Measurements from ENCODE around the gene AGRN. TPM values are rescaled to one million over a fixed set of nuclear protein-coding genes. Genes with fewer than 3 reads are reported as not detected.
"Not testable (repeated sequence)": the region's sequence is repeated elsewhere in the genome, so short reads cannot be mapped to it uniquely, and the experiment has no call there.

The AGRN gene
- polyA plus RNA-seq, 5 donors = 95.1 to 196 (median 121) TPM

DNA sequence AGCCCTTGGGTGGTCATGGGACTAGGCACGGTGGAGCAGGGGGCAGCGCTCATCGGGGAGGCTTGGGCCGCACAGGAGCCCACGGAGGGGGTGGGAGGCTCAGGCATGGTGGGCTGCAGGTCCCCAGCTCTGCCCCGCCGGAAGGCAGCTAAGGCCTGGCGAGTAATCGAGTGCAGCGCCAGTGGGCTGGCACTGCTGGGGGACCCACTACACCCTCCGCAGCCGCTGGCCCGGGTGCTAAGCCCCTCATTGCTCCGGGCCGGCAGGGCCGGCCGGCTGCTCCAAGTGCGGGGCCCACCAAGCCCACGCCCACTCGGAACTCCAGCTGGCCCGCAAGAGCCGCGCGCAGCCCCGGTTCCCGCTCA is 1.6 kb upstream of the AGRN start:
- DNase-seq = not testable (repeated sequence)

DNA sequence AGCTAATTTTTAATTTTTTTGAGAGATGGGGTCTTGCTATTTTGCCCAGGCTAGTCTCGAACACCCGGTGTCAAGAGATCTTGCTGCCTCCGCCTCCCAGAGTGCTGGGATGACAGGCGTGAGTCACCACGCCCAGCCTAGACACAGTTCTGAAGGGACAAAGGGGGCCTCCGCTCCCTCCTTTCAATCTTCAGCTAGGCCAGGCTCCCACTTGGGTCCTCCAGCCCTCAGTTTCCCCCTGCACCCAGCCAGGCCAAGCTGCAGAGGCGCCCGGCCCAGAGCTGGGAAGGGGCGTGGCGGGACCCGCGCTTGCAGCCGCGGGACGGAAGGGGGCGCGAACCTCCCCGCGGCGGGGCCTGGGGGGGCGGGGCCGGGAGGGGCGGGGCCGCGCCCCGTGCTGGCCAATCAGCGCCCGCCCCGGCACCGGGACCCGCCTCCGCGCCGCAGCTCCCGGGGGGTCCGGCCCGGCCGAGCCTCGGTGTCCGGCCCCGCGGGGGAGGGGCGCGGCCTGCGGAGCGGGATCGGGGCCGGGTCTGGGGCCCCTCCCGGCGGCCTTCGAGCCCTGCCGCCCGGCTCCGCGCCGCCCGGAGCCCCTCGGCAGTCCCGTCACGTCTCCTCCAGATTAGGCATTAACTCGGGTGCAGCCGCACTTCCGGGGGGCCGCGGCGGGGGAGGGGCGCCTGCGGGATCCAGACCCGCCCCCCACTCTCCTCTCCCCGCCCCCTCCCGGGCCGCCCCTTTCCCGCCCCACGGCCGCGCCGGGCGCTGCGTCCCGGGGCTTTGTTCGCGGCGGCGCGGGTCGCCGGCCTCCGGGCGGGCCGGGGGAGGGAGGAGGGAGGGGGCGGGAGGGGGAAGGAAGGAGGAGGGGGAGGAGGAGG is 559 bp upstream of the AGRN start:
- DNase-seq = peak; percentile 82 to 83

DNA sequence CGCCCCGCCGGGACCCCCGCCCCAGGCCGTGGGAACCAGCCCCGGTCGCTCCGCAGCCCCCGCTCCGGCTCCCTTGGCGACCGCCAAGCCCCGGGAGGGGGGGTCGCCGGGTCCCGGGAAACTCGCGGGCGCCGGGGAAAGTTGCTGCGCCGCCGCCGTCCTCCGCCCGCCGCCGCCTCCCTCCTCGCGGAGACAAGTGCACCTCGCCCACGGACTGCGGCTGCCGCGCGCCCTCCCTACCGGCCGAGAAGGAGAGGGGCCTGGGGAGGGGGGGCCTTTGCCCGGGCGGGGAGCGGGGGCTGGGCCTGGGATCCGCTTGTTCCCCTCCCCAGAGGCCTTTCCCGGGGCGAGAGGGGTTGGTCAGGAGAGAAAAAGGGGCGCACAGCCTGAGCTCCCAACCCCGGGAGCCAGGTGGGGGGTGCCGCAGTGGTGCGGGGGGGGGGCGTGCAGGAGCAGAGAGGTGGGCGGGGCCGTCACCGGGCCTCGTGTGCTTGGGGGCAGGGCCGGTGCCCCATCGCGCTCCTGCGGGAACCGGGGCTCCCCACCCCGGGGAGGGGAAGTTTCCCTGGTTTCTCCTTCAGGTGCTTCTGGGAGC is 592 bp downstream of the AGRN start:
- DNase-seq = no peak

DNA sequence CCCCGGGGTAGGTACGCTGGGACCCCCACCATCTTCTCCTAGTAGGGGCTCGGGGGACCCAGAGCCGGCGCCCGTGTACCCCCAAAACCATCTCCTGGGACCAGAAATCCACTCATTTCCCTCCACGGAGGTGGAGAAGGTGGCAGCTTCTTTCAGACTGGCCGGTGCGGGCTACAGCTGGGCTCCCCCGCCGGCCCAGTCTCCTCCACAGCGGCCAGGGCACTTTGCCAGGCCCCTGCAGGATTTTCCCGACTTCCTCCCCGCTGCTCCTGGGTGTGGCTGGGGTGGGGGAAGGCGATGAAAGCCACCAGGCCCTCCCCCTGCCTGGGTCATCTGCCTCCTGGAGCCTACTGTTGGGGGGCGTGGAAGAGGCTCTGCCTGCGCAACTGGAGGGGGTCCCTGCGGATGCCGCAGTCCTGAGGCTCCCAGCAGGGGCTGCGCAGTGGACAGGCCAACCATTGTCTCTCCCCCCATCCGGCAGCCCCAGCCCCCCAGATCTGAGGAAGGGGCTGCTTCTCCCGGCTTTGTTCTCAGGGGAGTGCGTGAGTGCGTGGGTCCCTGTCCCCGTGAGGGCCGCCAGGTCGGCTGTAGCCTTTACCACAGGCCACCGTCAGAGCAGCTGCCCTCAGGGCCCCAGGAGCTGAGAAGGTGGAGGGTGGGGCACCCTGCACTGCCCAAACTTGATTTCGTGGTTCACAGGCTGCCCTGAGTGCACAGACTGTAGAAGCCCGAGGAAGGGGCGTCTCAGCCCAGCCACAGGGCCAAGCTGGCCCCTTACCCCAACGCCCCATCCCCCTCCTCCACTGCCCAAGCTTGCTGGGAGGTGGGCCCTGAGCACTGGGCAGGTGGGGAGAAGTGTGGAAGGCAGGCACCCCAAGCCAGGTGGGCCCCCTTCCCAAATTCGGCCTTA is 1.3 kb downstream of the AGRN start:
- peak; percentile 73 to 75 for DNase-seq

DNA sequence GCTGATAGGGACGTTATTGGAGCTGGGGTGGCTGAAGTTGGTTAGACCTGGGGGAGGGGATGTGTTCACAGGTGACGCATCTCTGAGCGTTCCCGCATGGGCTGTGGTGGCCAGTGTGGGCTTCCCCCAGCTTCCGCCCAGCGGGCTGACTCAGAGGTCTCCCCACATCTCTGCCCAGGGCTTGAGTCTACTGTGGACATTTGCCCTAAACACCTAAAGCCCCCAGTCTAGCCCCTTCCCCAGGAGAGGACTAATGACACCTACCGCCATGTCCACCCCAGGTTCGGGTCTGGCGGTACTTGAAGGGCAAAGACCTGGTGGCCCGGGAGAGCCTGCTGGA is 2.0 kb downstream of the AGRN start:
- DNase-seq = no peak

DNA sequence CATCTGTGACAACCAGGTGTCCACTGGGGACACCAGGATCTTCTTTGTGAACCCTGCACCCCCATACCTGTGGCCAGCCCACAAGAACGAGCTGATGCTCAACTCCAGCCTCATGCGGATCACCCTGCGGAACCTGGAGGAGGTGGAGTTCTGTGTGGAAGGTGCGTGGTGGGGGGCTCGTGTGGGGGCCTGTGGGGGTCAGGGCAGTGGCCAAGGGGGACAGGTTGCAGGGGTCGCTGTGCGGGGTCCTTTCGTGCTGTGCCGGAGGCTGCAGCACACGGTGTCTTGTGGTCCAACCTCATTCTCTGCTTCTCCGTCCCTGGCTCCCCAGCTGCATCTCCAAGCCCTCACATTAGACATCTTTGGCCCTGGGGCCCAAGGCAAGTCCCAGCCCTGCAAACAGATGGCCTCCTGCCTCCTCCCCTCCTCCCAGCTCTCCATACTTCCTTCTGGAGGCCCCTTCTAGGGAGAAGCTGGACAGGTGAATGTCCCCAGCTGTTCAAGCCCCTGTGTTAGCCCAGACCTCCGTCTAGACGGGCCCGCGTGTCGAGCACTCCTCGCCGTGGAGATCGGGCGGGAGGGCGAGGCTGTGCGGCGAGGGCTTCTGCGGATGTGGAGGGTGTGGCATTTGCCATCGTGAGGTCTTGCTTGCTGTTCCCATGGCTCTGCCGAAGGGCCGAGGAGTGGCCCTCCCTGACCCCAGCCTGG is 2.5 kb downstream of the AGRN start:
- no peak for DNase-seq

DNA sequence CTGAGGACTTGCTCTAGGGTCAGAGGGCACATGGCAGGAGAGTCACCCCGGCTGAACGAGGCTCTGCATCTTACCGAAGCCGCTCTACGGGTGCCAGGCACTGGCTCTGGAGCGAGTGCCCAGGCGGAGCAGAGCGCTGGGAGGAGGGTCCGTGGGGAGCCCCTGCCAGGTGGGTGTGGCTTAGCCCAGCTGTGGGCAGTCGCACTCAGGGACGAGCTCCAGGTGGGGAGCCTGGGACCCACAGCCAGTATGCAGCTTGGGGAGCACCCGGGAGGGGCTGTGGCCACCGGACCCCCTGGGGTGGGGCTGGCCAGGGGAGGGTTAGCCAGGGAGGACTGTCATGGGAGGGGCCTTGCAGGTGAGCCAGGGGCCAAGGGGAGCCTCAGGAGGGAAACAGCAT is 3.8 kb downstream of the AGRN start:
- no peak for DNase-seq

DNA sequence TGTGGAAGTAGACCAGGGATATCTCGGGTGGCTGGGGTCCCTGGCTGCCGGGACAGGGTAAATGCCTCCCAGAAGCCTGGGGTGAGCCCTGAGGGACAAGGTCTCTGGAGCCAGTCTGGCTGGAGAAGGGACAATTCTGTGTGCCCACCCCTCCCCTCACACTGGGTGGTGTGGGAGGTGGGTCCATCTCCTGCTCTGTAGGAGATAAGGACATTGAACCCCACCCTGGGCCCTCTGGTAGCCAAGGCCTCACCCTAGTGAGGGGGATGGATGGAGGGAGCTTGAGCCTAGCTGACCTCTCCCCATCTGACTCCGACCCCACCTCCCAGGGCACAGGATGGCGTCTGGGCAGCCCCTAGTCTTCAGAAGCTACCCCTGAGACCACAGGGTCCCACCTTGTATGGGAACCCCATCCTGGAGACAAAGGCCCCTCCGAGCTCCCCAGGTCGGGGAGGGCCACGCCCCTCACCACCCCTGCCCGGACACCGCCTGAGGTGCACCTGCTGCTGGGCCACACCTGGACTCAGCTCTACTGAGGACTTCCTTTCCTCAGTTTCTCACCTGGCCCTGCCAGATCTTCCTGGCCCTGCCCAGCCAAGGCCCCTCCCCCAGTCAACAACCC is 4.3 kb downstream of the AGRN start:
- DNase-seq = no peak

DNA sequence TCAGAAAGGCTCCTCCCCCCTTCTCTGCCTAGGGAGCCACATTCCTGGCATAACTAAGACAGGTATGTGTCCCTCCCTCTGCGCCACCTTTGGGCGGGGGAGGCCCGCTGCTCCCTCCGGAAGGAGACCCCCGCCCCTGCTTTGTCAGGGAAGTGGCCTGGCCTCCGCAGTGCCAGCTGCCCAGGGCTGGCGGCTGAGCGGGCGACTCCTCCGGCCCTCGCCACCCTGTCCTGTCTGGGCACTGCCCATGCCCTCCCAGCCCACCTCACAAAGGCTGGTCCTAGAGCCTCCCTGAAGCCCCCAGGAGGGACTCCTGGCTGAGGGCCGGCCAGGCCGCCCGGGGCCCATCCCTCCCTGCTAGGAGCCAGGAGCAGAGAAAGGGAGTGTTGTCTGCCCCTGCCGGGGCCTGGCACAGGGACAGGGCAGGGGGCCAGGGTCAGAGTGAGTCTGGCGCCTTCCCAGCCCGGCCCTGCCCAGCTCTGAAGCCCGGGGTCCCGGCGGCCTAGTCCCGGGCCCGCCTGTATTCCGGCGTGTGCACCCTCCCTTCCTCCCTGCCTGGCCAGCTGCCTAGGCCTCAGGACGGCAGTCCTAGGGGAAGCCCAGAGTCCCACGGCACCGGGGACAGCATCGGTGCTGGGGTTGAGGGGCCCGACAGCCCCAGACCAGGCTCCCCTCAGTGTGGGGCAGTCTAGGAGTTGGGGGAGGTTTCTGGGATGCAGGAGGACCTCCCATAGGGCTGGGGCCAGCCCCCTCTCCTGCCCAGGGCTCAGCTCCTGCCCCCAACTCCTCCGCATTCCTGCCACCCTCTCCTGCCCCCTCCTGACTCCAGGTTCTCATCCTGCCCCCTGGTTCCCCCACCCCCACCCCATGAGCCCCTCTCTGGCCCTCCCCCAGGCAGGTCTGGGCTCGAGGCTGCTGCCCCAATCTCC is 5.1 kb downstream of the AGRN start:
- DNase-seq = peak; percentile 58 to 64

DNA sequence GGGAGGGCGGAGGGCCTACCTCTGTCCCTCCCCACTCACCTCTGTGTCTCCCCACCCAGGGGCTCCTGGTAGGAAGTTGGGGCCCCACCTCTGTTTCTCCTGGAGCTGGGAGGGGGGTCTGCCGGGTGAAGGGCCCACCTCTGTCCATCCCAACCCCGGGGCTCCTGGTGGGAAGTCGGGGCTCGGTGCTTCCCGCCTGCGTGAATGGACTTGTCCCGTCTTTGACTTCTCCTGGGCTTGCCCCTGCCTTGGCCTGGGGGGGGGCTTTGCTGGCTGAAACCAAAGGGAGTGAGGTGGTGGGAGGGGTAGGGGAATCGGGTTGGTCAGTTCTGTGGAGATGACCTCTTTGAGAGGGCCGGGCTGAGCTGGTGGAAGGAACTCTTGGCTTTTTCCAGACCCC is 5.8 kb downstream of the AGRN start:
- DNase-seq = no peak

DNA sequence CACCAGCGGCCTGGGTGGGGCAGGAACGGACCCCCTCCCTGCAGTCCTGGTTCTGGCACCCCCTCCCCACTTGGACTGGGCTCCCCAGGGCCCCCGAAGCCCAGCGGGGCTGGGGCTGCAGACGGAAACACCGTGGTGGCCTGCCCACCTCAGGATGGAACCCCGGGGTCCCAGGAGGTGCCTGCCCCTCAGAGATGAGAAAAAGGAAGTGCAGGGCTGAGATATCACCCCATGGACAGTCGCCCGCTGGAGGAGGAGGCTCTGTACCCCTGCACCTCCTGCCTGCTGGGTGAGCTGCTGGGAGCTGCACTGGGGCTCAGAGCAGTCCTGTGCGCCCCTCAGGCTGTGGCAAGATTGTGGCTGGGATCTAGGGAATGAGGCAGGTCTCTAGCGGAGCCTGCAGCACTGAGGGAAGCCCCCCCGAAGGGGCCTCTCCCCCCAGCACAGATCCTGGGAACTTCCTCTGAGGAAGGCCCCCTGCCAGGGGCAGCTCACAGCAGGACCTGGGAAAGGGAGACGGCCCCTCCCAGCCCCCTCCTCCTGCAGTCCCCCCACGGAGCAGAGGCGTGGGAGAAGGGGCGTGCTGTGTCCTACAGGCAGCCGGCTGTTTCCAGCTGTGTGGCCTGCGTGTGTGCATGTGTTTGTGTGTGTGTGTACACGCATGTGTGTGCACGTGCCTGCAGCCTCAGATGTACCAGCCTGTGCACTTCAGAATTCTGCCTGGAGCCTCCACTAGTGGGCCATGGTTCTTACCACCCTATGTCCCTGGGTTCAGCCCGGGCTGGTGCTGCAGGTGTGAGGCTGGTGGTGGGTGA is 6.9 kb downstream of the AGRN start:
- DNase-seq = no peak

DNA sequence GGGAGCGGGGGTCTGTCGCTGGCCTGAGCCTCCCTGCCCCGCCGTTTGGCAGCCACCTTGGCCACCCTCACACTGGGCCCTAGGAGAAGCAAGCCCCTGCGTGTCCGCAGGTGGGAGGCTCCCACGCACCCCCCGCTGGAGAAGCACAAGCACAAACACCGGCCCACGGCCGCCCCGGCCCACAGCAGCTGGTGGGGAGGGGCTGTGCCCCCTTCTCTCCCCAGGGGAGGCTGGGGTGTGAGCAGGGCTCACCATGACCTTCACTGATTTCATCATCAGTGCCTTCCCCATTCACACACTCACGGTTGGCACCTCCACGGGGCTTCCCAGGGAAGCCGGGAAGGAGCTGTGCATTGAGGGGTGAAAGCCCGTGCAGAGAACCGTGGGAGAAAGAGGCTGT is 7.9 kb downstream of the AGRN start:
- DNase-seq = no peak

DNA sequence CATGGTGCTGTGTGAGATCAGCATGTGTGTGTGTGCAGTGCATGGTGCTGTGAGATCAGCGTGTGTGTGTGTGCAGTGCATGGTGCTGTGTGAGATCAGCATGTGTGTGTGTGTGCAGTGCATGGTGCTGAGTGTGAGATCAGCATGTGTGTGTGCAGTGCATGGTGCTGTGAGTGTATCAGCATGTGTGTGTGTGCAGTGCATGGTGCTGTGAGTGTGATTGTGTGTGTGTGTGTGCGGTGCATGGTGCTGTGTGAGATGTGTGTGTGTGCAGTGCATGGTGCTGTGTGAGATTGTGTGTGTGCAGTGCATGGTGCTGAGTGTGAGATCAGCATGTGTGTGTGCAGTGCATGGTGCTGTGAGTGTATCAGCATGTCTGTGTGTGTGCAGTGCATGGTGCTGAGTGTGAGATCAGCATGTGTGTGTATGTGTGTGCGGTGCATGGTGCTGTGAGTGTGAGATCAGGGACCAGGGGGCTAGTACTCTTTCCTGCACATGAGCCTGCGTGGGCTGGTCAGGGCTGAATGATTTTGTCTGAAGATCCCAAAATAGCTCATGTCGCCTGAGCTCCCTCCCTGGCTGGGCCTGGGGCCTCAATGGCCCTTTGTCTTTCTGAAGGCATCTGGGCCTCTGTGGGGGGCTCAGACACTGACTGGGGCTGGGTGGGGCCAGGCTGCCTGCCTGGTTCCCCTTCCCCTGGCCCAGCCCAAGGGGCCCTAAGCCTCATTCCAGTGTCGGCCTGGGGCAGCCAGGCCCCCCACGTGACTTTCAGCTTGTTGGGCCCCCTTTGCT is 11.1 kb downstream of the AGRN start:
- not testable (repeated sequence) for DNase-seq

DNA sequence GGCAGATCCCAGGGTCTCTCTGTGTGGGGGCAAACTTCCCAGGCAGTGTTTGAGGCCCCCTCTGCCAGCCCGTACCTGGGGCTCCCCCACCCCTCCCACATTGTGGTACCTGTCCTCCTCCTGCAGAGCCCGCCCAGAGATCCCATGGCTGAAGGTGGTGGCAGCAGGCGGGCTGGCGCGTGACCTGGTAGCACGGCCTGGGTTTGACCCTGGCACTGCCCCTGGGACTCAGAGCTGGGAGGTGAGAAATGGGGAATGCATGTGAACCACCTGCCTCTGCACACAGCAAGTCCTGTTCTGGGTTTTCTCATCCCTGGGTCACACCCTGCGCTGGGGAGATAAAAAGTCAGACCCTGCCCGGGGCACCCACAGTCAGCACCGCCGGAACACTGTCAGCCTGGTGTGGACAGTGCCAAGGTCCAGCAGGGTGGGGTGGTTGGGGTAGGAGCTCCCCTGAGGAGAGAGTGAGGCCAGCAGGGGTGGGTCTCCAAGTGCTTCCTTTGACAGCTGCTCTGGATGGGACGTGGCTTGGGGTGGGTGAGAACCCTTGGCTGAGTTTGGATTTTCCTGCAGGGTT is 11.8 kb downstream of the AGRN start:
- no peak for DNase-seq

DNA sequence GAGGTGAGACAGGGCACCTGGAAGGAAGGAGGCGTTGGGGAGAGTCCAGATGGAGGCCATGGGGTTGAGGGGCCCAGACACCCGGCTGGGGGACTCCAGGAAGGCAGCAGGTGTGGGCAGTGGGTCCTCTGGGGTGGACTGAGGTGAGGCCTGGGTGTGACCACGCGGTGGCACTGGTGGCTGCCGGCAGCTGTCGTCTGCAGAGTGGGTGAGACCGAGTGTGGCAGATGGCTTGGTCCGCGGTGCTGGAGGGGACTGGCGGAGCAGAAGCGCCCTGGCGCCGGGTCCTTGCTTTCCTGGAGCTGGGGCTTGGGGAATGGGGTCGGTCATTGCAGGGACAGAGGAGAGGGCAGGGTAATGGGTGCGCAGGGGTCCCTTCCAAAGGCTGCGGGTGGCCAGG is 12.5 kb downstream of the AGRN start:
- DNase-seq = no peak

DNA sequence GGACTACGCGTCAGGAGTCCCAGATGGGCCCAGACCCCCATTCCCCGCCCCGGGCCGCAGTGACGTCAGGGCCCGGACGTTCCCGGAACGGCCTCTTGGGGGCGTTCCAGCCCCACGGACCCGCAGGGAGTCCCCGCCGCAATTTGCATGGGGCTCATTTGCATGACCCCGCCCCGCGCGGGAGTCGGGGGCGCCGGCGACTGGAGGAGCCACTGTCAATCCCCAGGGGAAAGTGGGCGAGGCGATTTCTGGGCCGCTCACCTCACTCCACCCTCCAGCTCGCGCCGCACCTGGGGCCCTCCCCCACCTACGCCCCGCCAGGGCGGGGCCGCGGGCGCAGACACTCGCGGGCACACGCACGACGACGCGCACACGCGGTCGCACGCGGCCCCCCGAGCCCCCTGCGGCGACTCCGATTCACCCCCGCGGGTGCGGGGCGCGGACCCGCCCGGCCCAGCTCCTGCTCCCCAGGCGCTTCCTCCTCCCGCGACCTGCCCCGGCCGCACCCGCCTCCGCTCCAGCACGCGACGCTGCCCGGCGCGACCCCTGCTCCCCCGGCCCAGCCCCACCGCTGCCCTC is 13.2 kb downstream of the AGRN start:
- peak; percentile 80 to 83 for DNase-seq

DNA sequence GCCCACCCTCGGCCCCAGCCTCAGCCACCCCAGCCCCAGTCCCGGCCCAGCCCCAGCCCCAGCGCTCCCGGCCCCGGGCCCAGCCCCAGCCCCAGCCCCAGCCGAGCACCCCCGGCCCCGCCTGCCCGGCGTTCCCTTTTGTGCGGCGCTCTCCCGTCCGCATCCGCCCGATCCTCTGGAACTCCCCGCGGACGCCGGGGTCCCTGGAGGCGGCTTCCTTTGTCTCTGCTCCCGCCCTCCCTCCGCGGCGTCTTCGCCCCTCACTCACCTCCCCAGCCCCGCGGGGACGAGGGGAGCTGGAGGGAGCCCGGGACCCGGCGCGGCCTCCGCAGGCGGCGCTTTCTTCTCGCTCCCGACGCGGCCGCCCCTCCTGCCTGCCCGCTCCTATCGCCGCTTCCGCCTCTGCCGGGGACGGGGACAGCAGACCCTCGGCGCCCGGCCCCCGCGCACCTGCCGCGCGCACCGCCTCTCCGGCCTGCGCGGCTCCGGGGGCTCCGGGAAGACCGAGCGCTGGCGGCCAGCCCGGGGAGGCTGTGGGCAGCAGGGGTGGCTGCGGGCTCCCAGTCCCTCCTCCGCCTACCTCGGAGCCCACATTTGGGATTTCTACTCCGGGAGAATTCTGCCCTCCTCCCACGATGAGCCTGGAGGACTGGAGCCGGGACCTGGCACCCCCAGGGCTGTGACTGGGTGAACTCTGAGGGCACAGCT is 14.0 kb downstream of the AGRN start:
- DNase-seq = no peak
